GDM1 (cell line): Measurements from ENCODE around the gene TJP3.

Source experiments
- DNase-seq: peaks from one replicate; lab custom pipeline; 2025; lab: John Stamatoyannopoulos, UW

TJP3 gene

GRCh38 chr19:3671680-3672574 is 36.3 kb upstream of the TJP3 start:
- DNase-seq: no peak

- DNase-seq: no peak
Observed at GRCh38 chr19:3672575-3672948, 35.6 kb upstream of the TJP3 start.

- no peak for DNase-seq
Observed at GRCh38 chr19:3672993-3673392, 35.2 kb upstream of the TJP3 start.

GRCh38 chr19:3673506-3674439 is 34.4 kb upstream of the TJP3 start:
- no peak for DNase-seq

GRCh38 chr19:3674784-3675543 is 33.2 kb upstream of the TJP3 start:
- no peak for DNase-seq

GRCh38 chr19:3678188-3678587 is 30.0 kb upstream of the TJP3 start:
- DNase-seq: no peak

- DNase-seq: no peak
Observed at GRCh38 chr19:3679138-3679537, 29.0 kb upstream of the TJP3 start.

GRCh38 chr19:3679581-3679980 is 28.6 kb upstream of the TJP3 start:
- no peak for DNase-seq

- no peak for DNase-seq
Observed at GRCh38 chr19:3680939-3681338, 27.2 kb upstream of the TJP3 start.

GRCh38 chr19:3682286-3682685 is 25.9 kb upstream of the TJP3 start:
- no peak for DNase-seq

- DNase-seq: no peak
Observed at GRCh38 chr19:3682741-3683404, 25.3 kb upstream of the TJP3 start.

GRCh38 chr19:3683405-3684053 is 24.7 kb upstream of the TJP3 start:
- no peak for DNase-seq

- no peak for DNase-seq
Observed at GRCh38 chr19:3684054-3684816, 23.9 kb upstream of the TJP3 start.

GRCh38 chr19:3684817-3685410 is 23.3 kb upstream of the TJP3 start:
- DNase-seq: no peak

GRCh38 chr19:3687393-3687773 is 20.8 kb upstream of the TJP3 start:
- DNase-seq: no peak

- no peak for DNase-seq
Observed at GRCh38 chr19:3687774-3688706, 20.1 kb upstream of the TJP3 start.

- no peak for DNase-seq
Observed at GRCh38 chr19:3690551-3691371, 17.4 kb upstream of the TJP3 start.

GRCh38 chr19:3691372-3691716 is 16.8 kb upstream of the TJP3 start:
- no peak for DNase-seq
